Uterus (tissue), 4 donors: ENCODE measurements around the gene SALL3. TPM values are rescaled to one million over a fixed set of nuclear protein-coding genes. Genes with fewer than 3 reads are reported as not detected.

Source experiments
- DNase-seq, 2 donors: peaks; one replicate each; pipeline ENCODE4 v3.0.0-alpha.2; 2019 to 2020
- H3K27ac ChIP-seq, 2 donors: fragments of 200-600 bp; sonication (generic); 1 replicate in 1 of 2; 2 replicates in 1 of 2; pipeline ENCODE4 v1.5.1; 2016 to 2018
- H3K27me3 ChIP-seq, 2 donors: fragments of 200-600 bp; sonication (generic); one replicate each; pipeline ENCODE4 v1.5.1; 2018 to 2019; ENCODE audit warnings: control low read depth in 1 of 2
- H3K36me3 ChIP-seq, 2 donors: fragments of 200-600 bp; sonication (generic); one replicate each; pipeline ENCODE4 v1.5.1; 2019; ENCODE audit warnings: control low read depth in 1 of 2
- H3K4me1 ChIP-seq, 2 donors: fragments of 200-600 bp; sonication (generic); one replicate each; pipeline ENCODE4 v1.5.1; 2018 to 2019; ENCODE audit warnings: control low read depth in 1 of 2
- H3K4me3 ChIP-seq, 2 donors: fragments of 200-600 bp; sonication (generic); 1 replicate in 1 of 2; 2 replicates in 1 of 2; pipeline ENCODE4 v1.5.1; 2018 to 2019; ENCODE audit warnings: mild to moderate bottlenecking in 1 of 2
- H3K9me3 ChIP-seq, 2 donors: fragments of 200-600 bp; sonication (generic); one replicate each; pipeline ENCODE4 v1.5.1; 2019; ENCODE audit warnings: control low read depth in 1 of 2
- CTCF ChIP-seq, 4 experiments: fragments of 200-600 bp in 2 of 4; fragments of 450-650 bp in 2 of 4; sonication (generic) in 2 of 4; IDR thresholded peaks; one replicate each; pipeline ENCODE4 v1.5.1; 2016 to 2019; ENCODE audit warnings: antibody characterized with exemption in 4 of 4, mild to moderate bottlenecking in 2 of 4, moderate library complexity in 1 of 4
- POLR2A ChIP-seq, 2 donors: fragments of 450-650 bp; IDR thresholded peaks; one replicate each; pipeline ENCODE4 v1.6.1; 2016; ENCODE audit warnings: antibody characterized with exemption in 2 of 2, mild to moderate bottlenecking in 1 of 2, moderate library complexity in 1 of 2
- intact Hi-C: fragments of 100-400 bp; cut with DNase I; formaldehyde crosslinking; loops from one replicate; pipeline ENCODE4 v1.15.1; 2023; ENCODE audit warnings: low total_unique reads
- total RNA-seq, 4 donors: library from RNA; depleted of rRNA in 3 of 4; stranded (reverse); fragments of >200 nt in 3 of 4; gene quantifications; one replicate each; pipeline versions ENCODE4 v1.1.0 to v1.2.4, GENCODE V29; 2014 to 2023
- donor health status: DM: yes; HTN: yes; CAD: no.

SALL3 gene
- total RNA-seq, 4 donors from 2014 or later: 0.28 TPM; not detected in 3

GRCh38 chr18:79048245-79048632 is 68.6 kb downstream of the SALL3 start:
- no peak overlapping the region for H3K27ac ChIP-seq
- H3K4me1 ChIP-seq: no peaks in the 10 kb centered on the region
- H3K27me3 ChIP-seq: no peaks in the 10 kb centered on the region
- no peak overlapping the region for H3K4me3 ChIP-seq
- TF ChIP-seq CTCF (IDR thresholded peaks at IDR 0.05) (no peak), POLR2A (IDR thresholded peaks at IDR 0.05) (no peak)
- no peak for DNase-seq
- H3K36me3 ChIP-seq: no peaks in the 10 kb centered on the region
- intact Hi-C loops: no loop called here
- H3K9me3 ChIP-seq: no peaks in the 10 kb centered on the region

- Histone ChIP-seq H3K9me3 (no peaks in the 10 kb centered on the region), H3K27ac (no peak overlapping the region), H3K36me3 (no peaks in the 10 kb centered on the region), H3K27me3 (no peaks in the 10 kb centered on the region), H3K4me3 (no peak overlapping the region), H3K4me1 (no peaks in the 10 kb centered on the region)
- intact Hi-C loops: no loop called here
- no peak for DNase-seq
- TF ChIP-seq CTCF (IDR thresholded peaks at IDR 0.05) (no peak), POLR2A (IDR thresholded peaks at IDR 0.05) (no peak)
Measured at GRCh38 chr18:79049506-79049905, 69.9 kb downstream of the SALL3 start.

Other genes with a start within 250 kb of the SALL3 start
- 100 to 1,000 TPM in 1 of 4 donors, 10 to 100 TPM in 3; 18.2 to 111 (median 70.3) TPM for gene ATP9B, start 89.6 kb downstream of the SALL3 start, total RNA-seq